ENCODE results near the gene SFTPA1.

SFTPA1 gene

DNA sequence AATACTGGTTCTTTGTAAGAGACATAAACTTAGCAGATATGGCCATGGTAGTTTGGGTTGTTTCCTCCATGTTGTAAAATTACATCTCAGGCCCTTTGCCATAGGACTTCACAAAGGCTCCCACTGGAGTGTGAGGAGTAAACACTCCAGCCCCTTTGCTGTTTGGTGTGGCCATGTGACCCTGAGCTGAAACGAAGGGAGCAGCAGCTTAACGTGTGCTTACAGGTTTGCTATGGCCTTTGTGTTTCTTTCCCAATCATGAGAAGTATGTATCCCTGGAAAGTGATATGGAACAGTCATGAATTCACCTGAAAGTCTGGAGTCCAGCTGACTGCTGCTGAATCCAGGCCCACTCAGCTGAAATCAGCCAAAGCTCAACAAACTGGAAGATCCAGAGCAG lies 23.8 kb upstream of the SFTPA1 start:
- TF ChIP-seq EP300 (IDR thresholded peaks at IDR 0.05; ENCODE audit: borderline replicate concordance), result no peak
- no peak for TF ChIP-seq CREB1 (IDR thresholded peaks at IDR 0.05; ENCODE audit: low read depth)
- no peak for TF ChIP-seq YY1 (IDR thresholded peaks at IDR 0.05; ENCODE audit: low read depth)
- no peak for TF ChIP-seq EGR1 (IDR thresholded peaks at IDR 0.05)

DNA sequence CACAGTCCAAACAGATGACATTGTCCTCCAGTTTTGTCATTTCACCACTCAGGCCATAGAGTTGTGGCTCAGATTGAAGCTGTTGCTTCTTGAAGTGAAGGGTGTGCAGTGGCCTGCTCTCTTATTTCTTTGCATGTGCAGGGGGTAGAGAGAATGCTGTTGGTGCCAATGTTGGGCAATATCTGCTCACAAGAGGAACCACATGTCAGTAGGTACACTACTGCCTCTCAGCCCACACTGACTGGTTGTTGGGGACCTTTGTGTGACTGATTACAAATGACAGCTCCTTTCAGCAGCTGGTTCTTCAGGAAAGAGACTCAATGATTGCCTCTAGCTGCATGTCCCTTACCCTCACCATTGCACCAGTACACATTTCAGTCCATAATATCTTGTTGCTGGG lies 21.9 kb upstream of the SFTPA1 start:
- TF ChIP-seq TCF12 (IDR thresholded peaks at IDR 0.05; ENCODE audit: low read depth) (no peak), EGR1 (IDR thresholded peaks at IDR 0.05) (no peak), CEBPB (IDR thresholded peaks at IDR 0.05) (no peak), RAD21 (IDR thresholded peaks at IDR 0.05; ENCODE audit: low read depth) (no peak), TEAD4 (IDR thresholded peaks at IDR 0.05) (no peak), NFIC (IDR thresholded peaks at IDR 0.05) (no peak), YY1 (IDR thresholded peaks at IDR 0.05; ENCODE audit: low read depth) (no peak), TAF1 (IDR thresholded peaks at IDR 0.05; ENCODE audit: low read depth) (no peak)
- TF ChIP-seq, protein P1, sequence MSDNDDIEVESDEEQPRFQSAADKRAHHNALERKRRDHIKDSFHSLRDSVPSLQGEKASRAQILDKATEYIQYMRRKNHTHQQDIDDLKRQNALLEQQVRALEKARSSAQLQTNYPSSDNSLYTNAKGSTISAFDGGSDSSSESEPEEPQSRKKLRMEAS (IDR thresholded peaks at IDR 0.05), result no peak
- TF ChIP-seq, protein P2, sequence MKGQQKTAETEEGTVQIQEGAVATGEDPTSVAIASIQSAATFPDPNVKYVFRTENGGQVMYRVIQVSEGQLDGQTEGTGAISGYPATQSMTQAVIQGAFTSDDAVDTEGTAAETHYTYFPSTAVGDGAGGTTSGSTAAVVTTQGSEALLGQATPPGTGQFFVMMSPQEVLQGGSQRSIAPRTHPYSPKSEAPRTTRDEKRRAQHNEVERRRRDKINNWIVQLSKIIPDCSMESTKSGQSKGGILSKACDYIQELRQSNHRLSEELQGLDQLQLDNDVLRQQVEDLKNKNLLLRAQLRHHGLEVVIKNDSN (IDR thresholded peaks at IDR 0.05), result no peak
- TF ChIP-seq, protein P3, sequence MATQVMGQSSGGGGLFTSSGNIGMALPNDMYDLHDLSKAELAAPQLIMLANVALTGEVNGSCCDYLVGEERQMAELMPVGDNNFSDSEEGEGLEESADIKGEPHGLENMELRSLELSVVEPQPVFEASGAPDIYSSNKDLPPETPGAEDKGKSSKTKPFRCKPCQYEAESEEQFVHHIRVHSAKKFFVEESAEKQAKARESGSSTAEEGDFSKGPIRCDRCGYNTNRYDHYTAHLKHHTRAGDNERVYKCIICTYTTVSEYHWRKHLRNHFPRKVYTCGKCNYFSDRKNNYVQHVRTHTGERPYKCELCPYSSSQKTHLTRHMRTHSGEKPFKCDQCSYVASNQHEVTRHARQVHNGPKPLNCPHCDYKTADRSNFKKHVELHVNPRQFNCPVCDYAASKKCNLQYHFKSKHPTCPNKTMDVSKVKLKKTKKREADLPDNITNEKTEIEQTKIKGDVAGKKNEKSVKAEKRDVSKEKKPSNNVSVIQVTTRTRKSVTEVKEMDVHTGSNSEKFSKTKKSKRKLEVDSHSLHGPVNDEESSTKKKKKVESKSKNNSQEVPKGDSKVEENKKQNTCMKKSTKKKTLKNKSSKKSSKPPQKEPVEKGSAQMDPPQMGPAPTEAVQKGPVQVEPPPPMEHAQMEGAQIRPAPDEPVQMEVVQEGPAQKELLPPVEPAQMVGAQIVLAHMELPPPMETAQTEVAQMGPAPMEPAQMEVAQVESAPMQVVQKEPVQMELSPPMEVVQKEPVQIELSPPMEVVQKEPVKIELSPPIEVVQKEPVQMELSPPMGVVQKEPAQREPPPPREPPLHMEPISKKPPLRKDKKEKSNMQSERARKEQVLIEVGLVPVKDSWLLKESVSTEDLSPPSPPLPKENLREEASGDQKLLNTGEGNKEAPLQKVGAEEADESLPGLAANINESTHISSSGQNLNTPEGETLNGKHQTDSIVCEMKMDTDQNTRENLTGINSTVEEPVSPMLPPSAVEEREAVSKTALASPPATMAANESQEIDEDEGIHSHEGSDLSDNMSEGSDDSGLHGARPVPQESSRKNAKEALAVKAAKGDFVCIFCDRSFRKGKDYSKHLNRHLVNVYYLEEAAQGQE (IDR thresholded peaks at IDR 0.05; ENCODE audit: low read depth), result no peak

DNA sequence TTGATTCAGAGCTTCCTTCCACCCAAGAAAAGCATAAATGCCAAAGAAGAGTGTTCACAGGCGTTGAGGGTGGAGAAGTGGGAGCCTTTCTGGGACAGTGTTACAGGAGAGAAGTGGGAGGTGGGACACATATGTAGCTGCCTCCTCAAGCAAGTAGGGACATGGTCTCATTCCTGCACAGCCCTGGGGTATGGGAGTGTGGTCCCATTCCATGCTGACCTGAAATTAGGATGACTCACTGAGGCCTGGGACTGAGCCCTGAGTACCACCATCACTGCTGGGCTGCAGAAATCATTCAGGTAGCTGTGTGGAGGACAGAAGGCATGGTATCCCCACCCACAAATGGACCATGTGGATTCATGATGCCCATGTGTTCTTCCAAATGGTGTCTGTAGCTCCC lies 17.4 kb upstream of the SFTPA1 start:
- TF ChIP-seq NFIC (IDR thresholded peaks at IDR 0.05) (no peak), RAD21 (IDR thresholded peaks at IDR 0.05; ENCODE audit: low read depth) (no peak), TEAD4 (IDR thresholded peaks at IDR 0.05) (no peak), YY1 (IDR thresholded peaks at IDR 0.05; ENCODE audit: low read depth) (no peak), FOXM1 (IDR thresholded peaks at IDR 0.05; ENCODE audit: borderline replicate concordance, low read depth) (no peak), CEBPB (IDR thresholded peaks at IDR 0.05) (no peak), CREB1 (IDR thresholded peaks at IDR 0.05; ENCODE audit: low read depth) (no peak), TCF12 (IDR thresholded peaks at IDR 0.05; ENCODE audit: low read depth) (no peak), ZBTB7A (IDR thresholded peaks at IDR 0.05; ENCODE audit: low read depth) (no peak), TAF1 (IDR thresholded peaks at IDR 0.05; ENCODE audit: low read depth) (no peak), EGR1 (IDR thresholded peaks at IDR 0.05) (no peak), EP300 (IDR thresholded peaks at IDR 0.05; ENCODE audit: borderline replicate concordance) (no peak)
- TF ChIP-seq, protein P2 (IDR thresholded peaks at IDR 0.05), result no peak
- TF ChIP-seq, protein P3 (IDR thresholded peaks at IDR 0.05; ENCODE audit: low read depth), result no peak
- TF ChIP-seq, protein P1 (IDR thresholded peaks at IDR 0.05), result no peak

DNA sequence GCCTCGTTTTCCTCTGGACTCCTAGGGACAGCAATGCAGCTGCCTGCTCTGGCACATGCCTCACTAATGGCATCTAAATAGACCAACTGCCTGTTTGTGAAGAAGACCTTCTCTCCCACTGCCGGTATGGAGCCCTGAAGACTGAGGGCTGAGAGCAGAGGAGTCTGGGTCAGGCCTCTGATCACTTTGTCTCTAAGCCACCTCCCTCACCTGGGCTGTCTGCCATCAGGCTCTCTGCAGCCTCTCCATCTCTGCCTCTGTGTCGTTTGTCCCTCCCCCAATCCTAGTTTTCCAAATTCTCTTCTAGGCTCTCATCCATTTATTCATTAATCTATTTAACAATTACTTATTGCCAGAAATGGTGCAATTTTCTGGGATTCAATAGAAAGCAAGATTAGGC lies 15.2 kb upstream of the SFTPA1 start:
- no peak for TF ChIP-seq CEBPB (IDR thresholded peaks at IDR 0.05)
- TF ChIP-seq TAF1 (IDR thresholded peaks at IDR 0.05; ENCODE audit: low read depth), result no peak

DNA sequence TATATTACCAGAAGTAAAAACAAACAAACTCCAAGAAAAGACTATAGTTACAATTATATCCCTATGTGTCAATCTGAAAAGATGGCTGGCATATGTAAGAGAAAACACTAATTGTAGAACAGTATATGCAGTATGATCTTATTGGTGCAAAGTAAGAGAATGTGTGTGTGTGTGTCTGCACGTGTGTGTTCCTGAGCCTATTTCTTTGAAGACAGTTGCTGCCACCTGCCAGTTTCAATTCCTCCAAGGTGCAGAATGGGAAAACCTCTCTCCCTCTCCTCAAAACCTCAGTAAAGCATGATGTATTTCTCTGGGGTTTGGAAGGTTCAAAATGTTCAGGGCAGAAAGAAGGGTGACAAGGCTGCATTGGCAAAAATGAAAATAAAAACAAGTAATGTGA lies 8.8 kb upstream of the SFTPA1 start:
- no peak for TF ChIP-seq TCF12 (IDR thresholded peaks at IDR 0.05; ENCODE audit: low read depth)
- TF ChIP-seq, protein P3 (IDR thresholded peaks at IDR 0.05; ENCODE audit: low read depth), result no peak
- no peak for TF ChIP-seq NFIC (IDR thresholded peaks at IDR 0.05)
- TF ChIP-seq YY1 (IDR thresholded peaks at IDR 0.05; ENCODE audit: low read depth), result no peak
- TF ChIP-seq CREB1 (IDR thresholded peaks at IDR 0.05; ENCODE audit: low read depth), result no peak
- no peak for TF ChIP-seq RAD21 (IDR thresholded peaks at IDR 0.05; ENCODE audit: low read depth)
- TF ChIP-seq, protein P2 (IDR thresholded peaks at IDR 0.05), result no peak
- TF ChIP-seq FOXM1 (IDR thresholded peaks at IDR 0.05; ENCODE audit: borderline replicate concordance, low read depth), result no peak
- no peak for TF ChIP-seq EGR1 (IDR thresholded peaks at IDR 0.05)
- TF ChIP-seq, protein P1 (IDR thresholded peaks at IDR 0.05), result no peak
- no peak for TF ChIP-seq ZBTB7A (IDR thresholded peaks at IDR 0.05; ENCODE audit: low read depth)
- TF ChIP-seq CEBPB (IDR thresholded peaks at IDR 0.05), result no peak
- no peak for TF ChIP-seq TEAD4 (IDR thresholded peaks at IDR 0.05)
- no peak for TF ChIP-seq EP300 (IDR thresholded peaks at IDR 0.05; ENCODE audit: borderline replicate concordance)
- TF ChIP-seq TAF1 (IDR thresholded peaks at IDR 0.05; ENCODE audit: low read depth), result no peak
